Muscle of leg (tissue), 11 donors: Measurements from ENCODE around the gene HSD3B1. TPM values are rescaled to one million over a fixed set of nuclear protein-coding genes. Genes with fewer than 3 reads are reported as not detected.
A peak's percentile ranks its signal among the peaks of the same experiment; 100 is the strongest.

Experiments
- DNase-seq: peaks from one replicate; pipeline ENCODE4 v3.0.0; 2013
- H3K27ac ChIP-seq: one replicate; pipeline ENCODE4 v1.5.1; 2013; ENCODE audit warnings: mild to moderate bottlenecking, low read length, control low read depth
- H3K27me3 ChIP-seq: one replicate; pipeline ENCODE4 v1.6.1; 2013; ENCODE audit warnings: low read length; ENCODE audit not compliant: control insufficient read depth, insufficient read depth
- H3K36me3 ChIP-seq: one replicate; pipeline ENCODE4 v1.6.1; 2013; ENCODE audit warnings: low read length; ENCODE audit not compliant: control insufficient read depth, insufficient read depth
- H3K4me1 ChIP-seq: one replicate; pipeline ENCODE4 v1.6.1; 2013; ENCODE audit warnings: low read length; ENCODE audit not compliant: control insufficient read depth, insufficient read depth
- H3K4me3 ChIP-seq: one replicate; pipeline ENCODE4 v1.5.1; 2013; ENCODE audit warnings: low read length, control low read depth
- H3K9me3 ChIP-seq: replicated peaks from 2 replicates; pipeline ENCODE4 v1.6.1; 2013; ENCODE audit warnings: low read depth, low read length; ENCODE audit not compliant: control insufficient read depth
- WGBS: methylation state at CpG from one replicate; pipeline ENCODE4 v1.1.5; 2013; ENCODE audit warnings: missing lambda C conversion rate; ENCODE audit not compliant: insufficient coverage; 5-methylcytosine and 5-hydroxymethylcytosine counted together
- polyA plus RNA-seq, 8 donors: library from polyadenylated mRNA; unstranded; fragments of 120-200 nt; gene quantifications; one replicate each; pipeline versions ENCODE4 v1.2.1 to v1.2.3, GENCODE V29; 2013; ENCODE audit warnings: inconsistent platforms in 1 of 8, low replicate concordance in 1 of 8; ENCODE audit not compliant: insufficient read length in 8 of 8, insufficient read depth in 1 of 8
- total RNA-seq: library from RNA; stranded (reverse); fragments of 120-200 nt; gene quantifications from one replicate; pipeline ENCODE4 v1.2.4, GENCODE V29; 2013

The HSD3B1 gene
- total and polyA plus RNA-seq, 9 donors, result 0.13 to 0.53 (median 0.33) TPM; not detected in 2

DNA sequence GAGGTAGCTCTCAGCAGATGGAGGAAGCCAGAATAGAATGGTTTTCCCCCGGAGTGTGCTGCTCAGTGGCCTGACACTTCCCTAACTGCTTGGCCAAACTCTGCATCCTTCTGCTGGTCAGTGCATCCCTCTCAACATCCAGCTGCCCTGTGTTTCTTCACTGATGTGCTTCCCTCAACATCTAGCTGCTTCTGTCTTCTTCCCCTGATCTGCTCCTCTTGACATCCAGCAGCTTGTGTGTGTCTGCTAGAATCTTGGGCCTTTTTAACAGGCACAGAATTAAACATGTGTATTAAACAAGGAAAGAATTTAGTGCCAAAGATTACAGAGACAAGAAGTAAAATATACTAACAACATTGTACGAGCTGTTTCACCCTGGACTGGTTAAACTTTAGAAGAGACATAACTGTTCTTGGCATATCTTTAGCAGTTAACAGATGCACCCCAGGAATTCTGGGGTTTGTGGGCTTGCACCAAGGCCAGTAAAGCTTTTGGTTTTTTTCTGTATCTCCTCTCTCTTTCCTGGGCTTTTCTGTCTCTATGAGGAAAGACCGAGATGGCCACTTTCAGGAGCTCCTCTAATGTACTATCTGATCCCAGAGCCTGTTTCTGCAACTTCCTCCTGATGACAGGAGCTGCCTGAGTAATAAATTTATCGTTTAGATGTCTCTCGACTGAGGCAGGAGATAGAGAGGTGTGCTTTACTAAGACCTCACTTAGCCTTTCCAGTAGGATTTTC lies 34.8 kb upstream of the HSD3B1 start:
- WGBS, result 65% methylated on average over 2 of the region's 5 CpGs
- Histone ChIP-seq H3K4me3 (no peak overlapping the region), H3K27me3 (peaks cover 2% of the 10 kb centered on the region), H3K9me3 (no peaks in the 10 kb centered on the region), H3K36me3 (no peaks in the 10 kb centered on the region), H3K4me1 (no peaks in the 10 kb centered on the region), H3K27ac (no peak overlapping the region)
- DNase-seq, result no peak

DNA sequence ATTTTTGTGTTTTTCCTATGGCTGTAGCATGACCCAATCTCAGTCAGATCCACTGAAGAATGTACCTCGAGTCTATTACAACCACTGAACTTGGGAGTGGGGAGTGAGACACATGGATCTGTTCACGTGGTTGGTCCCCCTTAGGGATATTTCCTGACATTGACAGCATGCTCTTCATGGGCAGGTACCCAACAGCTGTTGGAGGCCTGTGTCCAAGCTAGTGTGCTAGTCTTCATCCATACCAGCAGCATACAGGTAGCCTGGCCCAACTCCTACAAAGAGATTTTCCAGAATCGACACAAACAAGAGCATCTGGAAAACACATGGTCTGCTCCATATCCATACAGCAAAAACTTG lies 34.2 kb upstream of the HSD3B1 start:
- no peak for DNase-seq
- no peaks in the 10 kb centered on the region for H3K9me3 ChIP-seq
- WGBS, result no CpG with 5 or more reads among the region's 3 CpGs
- H3K27me3 ChIP-seq, result peaks cover 2% of the 10 kb centered on the region
- no peaks in the 10 kb centered on the region for H3K36me3 ChIP-seq
- no peaks in the 10 kb centered on the region for H3K4me1 ChIP-seq
- H3K27ac ChIP-seq, result no peak overlapping the region
- H3K4me3 ChIP-seq, result no peak overlapping the region

DNA sequence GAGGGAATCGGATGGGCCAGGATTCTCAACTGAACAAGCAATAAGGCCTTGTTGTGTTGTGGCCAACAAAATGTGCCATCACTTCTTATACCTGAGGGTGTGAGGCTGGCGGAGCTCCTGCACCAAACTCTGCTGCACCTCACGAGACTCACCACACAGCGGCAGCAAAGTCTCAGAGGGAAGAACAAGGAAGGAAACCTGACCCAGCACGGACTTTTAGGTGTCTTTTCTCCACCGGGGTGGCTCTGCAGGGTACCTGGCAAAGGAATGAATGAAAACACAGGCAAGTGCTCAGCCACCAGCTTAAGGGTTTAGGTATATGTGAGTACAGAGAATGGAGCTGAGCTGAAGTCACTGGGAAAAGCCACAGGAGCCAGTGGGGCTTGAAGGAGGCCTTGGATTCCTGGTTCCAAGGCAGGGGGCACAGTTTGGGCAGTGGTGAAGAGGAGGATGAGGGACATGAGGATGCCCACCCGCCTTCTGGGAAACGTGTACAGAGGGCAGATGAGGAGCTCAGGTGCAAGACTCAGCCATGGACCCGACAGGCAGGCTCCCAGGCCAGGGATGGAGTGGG lies 31.1 kb upstream of the HSD3B1 start:
- no peaks in the 10 kb centered on the region for H3K36me3 ChIP-seq
- 29% methylated on average over 6 of the region's 9 CpGs for WGBS
- no peaks in the 10 kb centered on the region for H3K4me1 ChIP-seq
- no peaks in the 10 kb centered on the region for H3K27me3 ChIP-seq
- H3K4me3 ChIP-seq, result no peak overlapping the region
- peak; percentile 25 for DNase-seq
- no peaks in the 10 kb centered on the region for H3K9me3 ChIP-seq
- H3K27ac ChIP-seq, result no peak overlapping the region

DNA sequence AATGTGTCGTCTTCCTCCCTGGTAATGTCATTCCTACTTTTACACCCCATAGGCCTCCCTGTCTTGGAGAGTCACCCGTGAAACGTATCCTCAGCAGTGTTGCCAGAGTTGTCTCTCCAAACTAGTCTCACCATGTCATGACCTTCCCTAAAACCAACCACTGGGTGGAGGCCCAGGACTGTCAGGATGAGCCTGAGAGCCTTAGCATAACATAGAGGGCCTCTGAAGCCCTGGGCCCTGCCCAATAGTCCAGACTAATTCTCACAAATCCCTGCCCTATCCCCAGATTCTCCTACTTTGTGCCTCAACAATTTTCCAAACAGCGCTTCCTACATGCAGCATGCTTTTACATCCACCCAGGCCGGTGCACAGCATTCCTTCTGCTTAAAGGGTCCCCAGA lies 29.3 kb upstream of the HSD3B1 start:
- H3K27me3 ChIP-seq, result no peaks in the 10 kb centered on the region
- no peaks in the 10 kb centered on the region for H3K9me3 ChIP-seq
- DNase-seq, result no peak
- H3K27ac ChIP-seq, result no peak overlapping the region
- no peak overlapping the region for H3K4me3 ChIP-seq
- 89% methylated on average over 5 of the region's 5 CpGs for WGBS
- no peaks in the 10 kb centered on the region for H3K4me1 ChIP-seq
- H3K36me3 ChIP-seq, result no peaks in the 10 kb centered on the region

DNA sequence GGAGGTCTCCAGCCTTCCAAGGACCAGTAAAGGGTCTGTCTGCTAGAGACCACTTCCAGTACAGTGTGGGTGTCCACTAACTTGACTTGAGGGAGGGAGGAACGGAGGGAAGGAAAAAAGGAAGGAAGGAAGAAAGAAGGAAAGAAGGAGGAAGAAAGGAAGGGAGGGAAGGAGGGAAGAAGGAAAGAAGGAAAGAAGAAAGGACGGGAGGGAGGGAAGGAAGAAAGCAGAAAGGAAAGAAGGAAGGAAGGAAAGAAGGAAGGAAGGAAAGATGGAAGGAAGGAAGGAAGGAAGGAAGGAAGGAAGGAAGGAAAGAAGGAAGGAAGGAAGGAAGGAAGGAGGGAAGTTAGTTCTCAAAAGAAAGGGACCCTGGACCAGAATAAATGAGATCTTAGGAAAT lies 26.8 kb upstream of the HSD3B1 start:
- no peaks in the 10 kb centered on the region for H3K36me3 ChIP-seq
- H3K27me3 ChIP-seq, result no peaks in the 10 kb centered on the region
- H3K4me3 ChIP-seq, result no peak overlapping the region
- DNase-seq, result no peak
- no peak overlapping the region for H3K27ac ChIP-seq
- no peaks in the 10 kb centered on the region for H3K9me3 ChIP-seq
- no peaks in the 10 kb centered on the region for H3K4me1 ChIP-seq
- WGBS, result 97% methylated on average over 2 of the region's 2 CpGs

DNA sequence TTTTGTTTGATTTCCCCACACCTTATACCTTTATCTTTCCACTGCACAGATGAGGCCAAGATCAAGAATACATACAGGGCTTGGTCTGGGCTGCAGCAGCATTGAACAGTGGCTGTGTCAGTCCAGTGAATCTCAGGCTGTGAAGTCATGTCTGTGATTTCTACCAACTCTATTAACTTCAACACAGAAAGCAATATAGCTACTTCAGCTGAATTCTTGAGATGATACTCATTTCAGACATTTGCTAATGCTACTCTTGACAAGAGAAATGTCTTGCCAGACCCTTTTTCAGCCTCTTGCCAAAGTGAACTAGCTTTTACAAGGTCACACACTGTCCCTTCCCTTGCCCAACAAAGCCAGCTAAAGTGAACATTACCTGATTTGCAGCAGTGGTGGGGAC lies 25.1 kb upstream of the HSD3B1 start:
- Histone ChIP-seq H3K27ac (no peak overlapping the region), H3K4me3 (no peak overlapping the region), H3K36me3 (no peaks in the 10 kb centered on the region), H3K27me3 (no peaks in the 10 kb centered on the region), H3K9me3 (no peaks in the 10 kb centered on the region), H3K4me1 (no peaks in the 10 kb centered on the region)
- no peak for DNase-seq

DNA sequence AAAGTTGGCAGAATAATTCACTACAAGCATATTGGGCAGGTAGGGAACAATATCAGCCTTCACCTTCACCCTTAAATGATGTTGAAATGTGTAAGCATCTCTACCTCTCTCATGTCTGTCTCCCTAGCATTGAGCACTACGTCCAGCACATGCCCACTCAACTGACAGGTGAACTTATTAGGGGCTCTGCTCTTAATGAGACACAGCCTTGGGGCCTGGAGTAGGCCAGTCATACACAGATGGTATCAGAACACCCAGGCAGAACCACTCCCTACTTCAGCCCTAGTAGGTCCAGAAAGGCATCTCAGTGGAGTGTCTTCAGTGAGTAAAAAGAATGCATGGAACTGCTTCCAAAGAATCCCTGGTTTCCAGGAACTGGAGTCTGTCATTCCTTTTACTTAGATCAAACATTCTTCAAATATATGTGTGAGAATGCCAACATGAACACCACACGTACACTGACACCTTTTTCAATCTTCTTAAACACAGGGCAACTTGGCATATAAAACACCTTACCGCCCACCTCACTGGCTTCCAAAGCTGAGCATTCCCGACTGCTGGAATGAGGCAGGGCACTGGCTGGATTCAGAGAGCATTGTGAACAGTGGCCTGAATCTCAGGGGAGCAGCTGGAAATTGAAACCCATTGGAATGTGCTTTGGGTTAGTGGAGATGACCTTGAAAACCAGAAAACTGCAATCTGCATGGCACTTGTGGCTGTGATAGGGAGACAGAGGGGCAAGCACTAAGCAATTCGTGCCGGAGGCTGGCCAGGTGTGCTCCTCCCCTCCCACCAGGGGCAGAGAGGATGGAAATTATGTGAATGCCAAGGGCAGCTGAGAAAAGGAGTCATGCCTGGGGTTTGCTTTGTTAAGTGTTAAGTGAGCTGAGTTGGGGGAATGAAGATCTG lies 24.2 kb upstream of the HSD3B1 start:
- H3K27ac ChIP-seq, result no peak overlapping the region
- no peaks in the 10 kb centered on the region for H3K36me3 ChIP-seq
- H3K4me1 ChIP-seq, result no peaks in the 10 kb centered on the region
- 50% methylated on average over 2 of the region's 6 CpGs for WGBS
- H3K9me3 ChIP-seq, result no peaks in the 10 kb centered on the region
- no peak overlapping the region for H3K4me3 ChIP-seq
- H3K27me3 ChIP-seq, result no peaks in the 10 kb centered on the region
- no peak for DNase-seq

DNA sequence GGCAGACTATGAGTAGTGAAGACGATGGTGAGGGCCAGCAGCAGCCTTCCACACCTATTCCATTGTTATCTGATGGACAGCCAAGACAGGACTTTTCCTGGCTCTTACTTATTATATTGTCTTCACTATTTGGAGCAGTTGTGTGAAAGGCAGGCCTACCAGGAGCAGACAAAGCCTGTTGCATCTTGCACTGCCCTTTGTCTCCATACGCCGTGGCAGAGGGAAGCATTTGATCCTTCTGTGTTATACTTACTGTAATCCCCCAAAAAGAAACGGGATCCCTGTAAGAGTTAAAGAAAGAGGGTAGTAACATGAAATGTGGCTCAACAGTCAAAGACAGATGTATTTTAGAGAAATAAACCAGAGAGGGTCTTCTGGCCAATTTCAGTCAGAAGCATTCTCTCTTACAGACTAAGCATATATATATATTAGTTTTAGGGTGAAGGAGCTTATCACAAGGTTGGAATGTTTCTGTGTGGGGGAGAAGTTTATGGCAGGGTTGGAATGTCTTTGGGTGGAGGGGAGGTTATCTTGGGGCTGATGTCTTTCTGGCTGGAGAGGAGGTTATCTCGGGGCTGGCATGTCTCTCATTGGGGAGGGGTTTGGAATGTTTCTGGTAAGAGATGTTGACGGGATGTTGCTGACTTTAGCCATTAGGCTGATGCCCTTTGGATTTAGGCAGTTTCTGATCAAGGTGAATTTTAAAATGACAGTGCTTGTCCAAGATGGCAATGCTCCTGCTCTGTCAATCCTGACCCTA lies 23.4 kb upstream of the HSD3B1 start:
- 60% methylated on average over 1 of the region's 6 CpGs for WGBS
- no peaks in the 10 kb centered on the region for H3K9me3 ChIP-seq
- no peak overlapping the region for H3K4me3 ChIP-seq
- no peaks in the 10 kb centered on the region for H3K27me3 ChIP-seq
- H3K4me1 ChIP-seq, result no peaks in the 10 kb centered on the region
- H3K36me3 ChIP-seq, result no peaks in the 10 kb centered on the region
- H3K27ac ChIP-seq, result no peak overlapping the region
- no peak for DNase-seq

DNA sequence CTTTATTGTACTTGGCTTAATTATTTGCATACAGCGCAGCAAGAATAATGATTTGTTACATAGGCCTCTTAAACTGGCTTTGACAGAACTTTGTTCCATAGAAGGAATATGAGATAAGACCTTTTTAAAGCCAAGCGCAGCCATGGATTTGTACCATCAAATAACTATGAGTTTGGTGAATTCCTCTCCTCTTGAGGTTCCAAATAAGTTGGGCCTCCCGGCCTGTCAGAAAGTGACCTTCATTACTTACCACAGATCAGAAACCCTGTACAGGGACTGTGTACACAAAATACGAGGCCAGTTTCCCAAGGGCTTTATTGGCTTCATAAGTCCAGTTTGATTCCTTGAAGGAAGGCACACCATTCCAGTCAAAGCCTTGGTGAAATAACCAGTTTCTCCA lies 21.8 kb upstream of the HSD3B1 start:
- Histone ChIP-seq H3K9me3 (no peaks in the 10 kb centered on the region), H3K27me3 (no peaks in the 10 kb centered on the region), H3K27ac (no peak overlapping the region), H3K4me1 (no peaks in the 10 kb centered on the region), H3K4me3 (no peak overlapping the region), H3K36me3 (no peaks in the 10 kb centered on the region)
- no peak for DNase-seq
- WGBS, result 42% methylated on average over 2 of the region's 4 CpGs

DNA sequence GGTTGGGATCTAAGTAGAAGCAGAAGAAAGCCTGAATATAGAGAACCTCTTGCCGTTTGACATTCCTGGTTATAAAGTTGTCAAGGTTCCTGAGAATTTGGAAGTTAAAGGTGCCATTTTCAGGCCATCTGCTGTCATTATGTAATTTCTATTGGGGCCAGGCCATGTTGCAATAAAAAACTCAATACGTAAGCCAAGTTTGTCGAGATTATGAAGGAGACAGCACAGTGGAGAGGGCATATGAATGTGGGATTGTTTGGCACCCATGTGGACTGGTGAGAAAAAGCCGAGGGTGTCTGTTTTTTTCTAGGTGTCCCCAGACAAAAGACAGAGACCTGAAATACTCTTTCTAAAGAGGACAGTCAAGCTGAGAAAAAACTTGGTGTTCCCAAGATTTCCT lies 18.8 kb upstream of the HSD3B1 start:
- 58% methylated on average over 3 of the region's 4 CpGs for WGBS
- Histone ChIP-seq H3K36me3 (no peaks in the 10 kb centered on the region), H3K27me3 (no peaks in the 10 kb centered on the region), H3K4me3 (no peak overlapping the region), H3K9me3 (no peaks in the 10 kb centered on the region), H3K4me1 (no peaks in the 10 kb centered on the region), H3K27ac (no peak overlapping the region)
- no peak for DNase-seq
